ENCODE results near the gene ABCC1.

GRCh38 chr16:16031401-16031800, 82.0 kb downstream of the ABCC1 start:
- TF ChIP-seq YY1 (tag by site-specific recombination; IDR thresholded peaks at IDR 0.05), result no peak
- TF ChIP-seq ZNF274 (IDR thresholded peaks at IDR 0.05; ENCODE audit: low read length), result no peak
- no peak for TF ChIP-seq ZNF274 (tag by site-specific recombination; IDR thresholded peaks at IDR 0.05; ENCODE audit: borderline replicate concordance)
- no peak for TF ChIP-seq ZFP3 (tag by site-specific recombination; IDR thresholded peaks at IDR 0.05; ENCODE audit: low read depth)
- TF ChIP-seq CTCF (tag by site-specific recombination; IDR thresholded peaks at IDR 0.05), result no peak
- TF ChIP-seq ZNF707 (tag by site-specific recombination; IDR thresholded peaks at IDR 0.05), result no peak
- no peak for TF ChIP-seq ZNF785 (tag by site-specific recombination; IDR thresholded peaks at IDR 0.05)
- no peak for TF ChIP-seq ZNF169 (tag by site-specific recombination; IDR thresholded peaks at IDR 0.05)
- no peak for TF ChIP-seq ZNF114 (tag by site-specific recombination; IDR thresholded peaks at IDR 0.05)
